ENCODE results near the gene FLT1. TPM values are rescaled to one million over a fixed set of nuclear protein-coding genes. Genes with fewer than 3 reads are reported as not detected.

The FLT1 gene
- total RNA-seq, 2 experiments from 2014 or later: 0.51 to 1.1 TPM

DNA sequence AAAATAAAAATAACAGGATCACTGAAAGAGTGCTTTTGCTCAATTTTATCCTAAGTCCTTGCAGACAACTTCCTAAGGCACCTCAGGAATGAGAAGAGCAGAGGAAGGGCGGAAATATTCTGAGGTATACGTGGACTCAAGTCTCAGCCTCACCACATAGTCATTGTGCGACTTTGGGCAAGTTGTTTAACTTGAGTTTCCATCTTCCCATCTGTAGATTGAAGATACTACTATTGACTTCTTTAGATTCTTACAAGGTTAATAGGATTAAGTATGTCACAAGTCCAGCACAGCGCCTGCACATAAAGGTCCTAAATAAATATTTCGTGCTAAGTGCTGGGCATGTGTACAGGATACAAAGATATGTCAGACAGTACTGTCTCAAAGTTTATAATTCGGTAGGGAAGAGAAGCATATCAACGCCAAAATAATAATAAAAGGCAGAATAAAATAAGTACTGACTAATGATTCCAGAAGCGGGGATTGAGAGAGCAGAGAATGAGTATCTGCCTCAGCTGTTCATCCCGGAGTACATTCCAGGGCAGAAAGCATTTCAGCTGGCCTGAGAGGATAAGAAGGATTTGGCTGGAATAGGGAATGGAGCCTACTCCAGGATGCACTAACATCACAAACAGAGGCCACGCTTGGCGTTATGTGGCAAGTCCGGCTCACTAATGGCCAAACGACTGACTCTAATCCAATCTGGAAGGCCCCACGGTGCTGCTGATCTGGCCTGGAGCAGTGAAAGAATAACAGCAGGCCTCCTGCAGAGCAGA is 139.7 kb downstream of the FLT1 start:
- H3K4me3 Mint-ChIP-seq: peak overlapping the region; percentile 81
- POLR2A ChIA-PET: no interaction called here
- H3K9me3 Mint-ChIP-seq: peaks cover 12% of the 10 kb centered on the region
- peaks cover 31% of the 10 kb centered on the region for H3K36me3 Mint-ChIP-seq
- H3K27ac Mint-ChIP-seq: peak overlapping the region; percentile 93
- DNase-seq: no peak
- peaks cover 46% of the 10 kb centered on the region for H3K4me1 Mint-ChIP-seq
- no peak for ATAC-seq (ENCODE audit: low read depth)
- peaks cover 3% of the 10 kb centered on the region for H3K27me3 Mint-ChIP-seq

DNA sequence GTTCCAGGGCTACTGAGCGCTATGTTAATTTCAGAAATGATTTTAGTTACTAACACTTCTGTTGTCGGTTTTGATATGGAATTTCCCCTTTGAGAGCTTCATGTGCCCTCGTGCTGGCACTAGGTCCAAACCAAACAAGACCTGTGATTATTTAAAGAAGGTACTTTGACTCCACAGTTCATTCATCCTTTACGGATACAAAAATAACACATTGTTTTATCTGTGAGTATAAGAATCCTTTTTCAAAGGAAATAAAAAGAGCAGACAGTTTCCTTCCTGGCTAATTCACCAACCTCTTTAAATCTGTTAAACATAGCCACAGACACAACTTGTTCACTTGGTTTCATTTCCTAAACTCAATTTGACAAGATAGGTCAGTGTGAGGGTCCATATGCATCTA is 141.2 kb downstream of the FLT1 start:
- DNase-seq (no peak), ATAC-seq (ENCODE audit: low read depth) (no peak)
- POLR2A ChIA-PET: no interaction called here
- Mint-ChIP-seq H3K4me3 (peak overlapping the region; percentile 39), H3K4me1 (peaks cover 45% of the 10 kb centered on the region), H3K36me3 (peaks cover 26% of the 10 kb centered on the region), H3K27me3 (peaks cover 11% of the 10 kb centered on the region), H3K27ac (peak overlapping the region; percentile 59), H3K9me3 (peaks cover 7% of the 10 kb centered on the region)

- Mint-ChIP-seq H3K9me3 (peaks cover 2% of the 10 kb centered on the region), H3K4me1 (peaks cover 24% of the 10 kb centered on the region), H3K27me3 (peaks cover 31% of the 10 kb centered on the region), H3K27ac (no peak overlapping the region), H3K4me3 (no peak overlapping the region), H3K36me3 (peaks cover 6% of the 10 kb centered on the region)
- POLR2A ChIA-PET: no interaction called here
- DNase-seq (no peak), ATAC-seq (ENCODE audit: low read depth) (no peak)
These were observed 144.8 kb downstream of the FLT1 start for GRCh38 chr13:28349907-28350654.

DNA sequence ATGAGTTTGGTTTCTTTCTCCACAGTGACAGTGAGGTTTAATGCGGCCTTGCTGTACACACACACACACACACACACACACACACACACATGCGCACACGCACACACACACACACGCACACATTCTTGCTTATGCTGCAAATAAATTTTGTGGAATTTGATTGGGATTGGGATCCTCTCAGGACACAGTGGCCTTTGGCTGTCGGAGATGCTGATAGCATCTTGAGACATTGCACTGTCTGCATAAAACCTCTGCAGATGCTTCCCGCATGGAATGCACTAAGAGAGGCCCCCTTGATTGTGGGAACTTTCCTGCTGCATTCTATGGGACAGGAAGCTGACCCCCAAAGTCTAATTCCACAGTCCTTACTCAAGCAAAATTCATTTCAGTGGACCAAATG is 145.6 kb downstream of the FLT1 start:
- H3K27me3 Mint-ChIP-seq: peaks cover 31% of the 10 kb centered on the region
- H3K4me1 Mint-ChIP-seq: peaks cover 18% of the 10 kb centered on the region
- POLR2A ChIA-PET: interaction anchor here (2.4 kb wide), 1 partner anchor 310 kb away, joined by 9 read pairs; the partner anchor contains the start of gene POMP

GRCh38 chr13:28347456-28348371 is 147.2 kb downstream of the FLT1 start:
- peak; percentile 50 for ATAC-seq (ENCODE audit: low read depth)
- H3K36me3 Mint-ChIP-seq: peaks cover 2% of the 10 kb centered on the region
- H3K4me3 Mint-ChIP-seq: no peak overlapping the region
- DNase-seq: no peak
- H3K9me3 Mint-ChIP-seq: no peaks in the 10 kb centered on the region
- H3K27me3 Mint-ChIP-seq: peaks cover 31% of the 10 kb centered on the region
- POLR2A ChIA-PET: interaction anchor here (2.4 kb wide), 1 partner anchor 311 kb away, joined by 9 read pairs; the partner anchor contains the start of gene POMP
- peaks cover 9% of the 10 kb centered on the region for H3K4me1 Mint-ChIP-seq
- H3K27ac Mint-ChIP-seq: no peak overlapping the region

More for the DNA sequence above, 145.6 kb downstream of the FLT1 start:
- Mint-ChIP-seq H3K4me3 (no peak overlapping the region), H3K9me3 (no peaks in the 10 kb centered on the region), H3K36me3 (peaks cover 2% of the 10 kb centered on the region), H3K27ac (no peak overlapping the region)
- DNase-seq (no peak), ATAC-seq (ENCODE audit: low read depth) (no peak)

- POLR2A ChIA-PET: no interaction called here
- Mint-ChIP-seq H3K36me3 (peaks cover 2% of the 10 kb centered on the region), H3K4me3 (no peak overlapping the region), H3K4me1 (peaks cover 9% of the 10 kb centered on the region), H3K9me3 (no peaks in the 10 kb centered on the region), H3K27ac (no peak overlapping the region), H3K27me3 (peaks cover 36% of the 10 kb centered on the region)
- ATAC-seq (ENCODE audit: low read depth): no peak
- DNase-seq: no peak
These were observed 148.8 kb downstream of the FLT1 start for GRCh38 chr13:28346154-28346553.

- H3K27me3 Mint-ChIP-seq: peaks cover 28% of the 10 kb centered on the region
- POLR2A ChIA-PET: no interaction called here
- DNase-seq: no peak
- H3K4me3 Mint-ChIP-seq: no peak overlapping the region
- H3K27ac Mint-ChIP-seq: no peak overlapping the region
- ATAC-seq (ENCODE audit: low read depth): no peak
- no peaks in the 10 kb centered on the region for H3K9me3 Mint-ChIP-seq
- no peaks in the 10 kb centered on the region for H3K36me3 Mint-ChIP-seq
- H3K4me1 Mint-ChIP-seq: peaks cover 9% of the 10 kb centered on the region
These were observed 150.8 kb downstream of the FLT1 start for GRCh38 chr13:28344163-28344562.

GRCh38 chr13:28342251-28342650 is 152.7 kb downstream of the FLT1 start:
- DNase-seq: no peak
- no peak for ATAC-seq (ENCODE audit: low read depth)
- Mint-ChIP-seq H3K36me3 (no peaks in the 10 kb centered on the region), H3K9me3 (no peaks in the 10 kb centered on the region), H3K4me3 (no peak overlapping the region), H3K27me3 (peaks cover 19% of the 10 kb centered on the region), H3K4me1 (no peaks in the 10 kb centered on the region), H3K27ac (no peak overlapping the region)
- POLR2A ChIA-PET: no interaction called here

GRCh38 chr13:28340272-28340793 is 154.6 kb downstream of the FLT1 start:
- no peaks in the 10 kb centered on the region for H3K4me1 Mint-ChIP-seq
- H3K9me3 Mint-ChIP-seq: no peaks in the 10 kb centered on the region
- ATAC-seq (ENCODE audit: low read depth) (no peak), DNase-seq (no peak)
- H3K4me3 Mint-ChIP-seq: no peak overlapping the region
- H3K27ac Mint-ChIP-seq: no peak overlapping the region
- H3K27me3 Mint-ChIP-seq: peaks cover 7% of the 10 kb centered on the region
- POLR2A ChIA-PET: no interaction called here
- H3K36me3 Mint-ChIP-seq: no peaks in the 10 kb centered on the region

DNA sequence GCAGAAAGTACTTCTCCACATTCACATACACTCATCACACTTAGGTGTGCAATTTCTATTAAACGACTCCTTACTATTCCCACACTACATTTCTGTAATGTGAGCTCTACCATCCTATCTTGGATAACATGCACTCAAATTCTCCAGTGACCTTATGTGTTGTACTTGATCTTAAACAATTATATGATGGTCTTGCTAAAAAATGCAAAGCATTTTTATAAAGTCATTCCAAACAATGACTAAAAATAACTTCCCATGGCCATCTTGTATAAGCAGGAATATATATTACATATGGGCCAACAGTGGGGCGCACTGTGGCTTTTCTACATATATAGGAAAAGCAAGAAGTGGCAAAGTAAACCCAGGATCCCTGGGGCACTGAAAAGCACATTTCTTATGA is 155.5 kb downstream of the FLT1 start:
- H3K4me3 Mint-ChIP-seq: no peak overlapping the region
- H3K36me3 Mint-ChIP-seq: no peaks in the 10 kb centered on the region

DNA sequence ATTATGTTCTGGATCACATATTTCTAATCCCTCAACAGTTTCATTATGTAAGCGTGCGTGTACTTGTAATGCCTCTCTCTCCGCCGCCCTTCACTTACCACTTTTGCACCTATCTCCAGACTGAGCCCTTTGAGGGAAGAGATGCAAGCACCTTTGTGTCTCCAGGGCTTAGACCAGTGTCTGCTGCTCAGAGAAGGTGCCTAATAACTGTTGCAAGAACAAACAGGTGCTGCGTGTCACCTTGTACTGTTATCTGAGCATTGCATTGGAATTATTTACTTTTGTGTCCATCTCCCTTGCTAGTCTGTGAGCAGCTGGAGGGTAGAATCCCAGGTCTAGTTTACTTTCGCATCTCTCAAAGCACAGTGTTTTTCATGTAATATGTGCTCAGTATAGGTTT is 156.2 kb downstream of the FLT1 start:
- no peaks in the 10 kb centered on the region for H3K4me1 Mint-ChIP-seq
- ATAC-seq (ENCODE audit: low read depth) (no peak), DNase-seq (no peak)
- no peak overlapping the region for H3K4me3 Mint-ChIP-seq
- H3K27ac Mint-ChIP-seq: no peak overlapping the region
- H3K36me3 Mint-ChIP-seq: no peaks in the 10 kb centered on the region
- POLR2A ChIA-PET: no interaction called here
- H3K27me3 Mint-ChIP-seq: peaks cover 7% of the 10 kb centered on the region
- H3K9me3 Mint-ChIP-seq: no peaks in the 10 kb centered on the region

More for the DNA sequence above, 155.5 kb downstream of the FLT1 start:
- Mint-ChIP-seq H3K27me3 (peaks cover 7% of the 10 kb centered on the region), H3K9me3 (no peaks in the 10 kb centered on the region), H3K4me1 (no peaks in the 10 kb centered on the region), H3K27ac (no peak overlapping the region)
- no peak for ATAC-seq (ENCODE audit: low read depth)
- POLR2A ChIA-PET: no interaction called here
- no peak for DNase-seq

DNA sequence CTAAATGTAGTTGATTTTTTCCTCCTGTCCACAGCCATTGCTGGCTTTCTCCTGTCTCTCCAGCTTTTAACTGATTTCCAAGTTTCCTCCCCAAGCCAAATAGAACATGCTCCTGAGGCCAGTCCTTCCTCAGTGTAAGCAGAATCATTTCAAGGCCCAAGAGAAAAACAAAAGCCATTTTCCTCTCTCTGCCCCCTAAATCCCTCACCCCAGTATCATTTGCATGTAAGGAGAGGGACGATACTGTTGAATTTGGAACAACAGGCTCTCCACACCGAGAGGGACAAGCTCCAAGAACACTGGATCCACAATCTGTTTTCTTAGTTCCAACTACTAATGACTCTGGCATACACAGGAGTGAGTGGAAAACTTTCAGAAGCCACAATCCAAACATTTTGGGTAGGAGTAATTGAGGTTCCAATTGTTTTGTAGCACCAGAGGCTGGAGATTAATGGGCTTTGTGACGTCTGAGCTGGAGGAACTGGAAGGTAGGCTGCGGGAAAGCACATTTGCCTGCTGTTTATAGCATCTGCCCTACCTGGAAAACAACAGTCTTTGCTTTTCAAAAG is 156.8 kb downstream of the FLT1 start:
- no peak for ATAC-seq (ENCODE audit: low read depth)
- Mint-ChIP-seq H3K27me3 (peaks cover 7% of the 10 kb centered on the region), H3K36me3 (no peaks in the 10 kb centered on the region), H3K27ac (no peak overlapping the region), H3K9me3 (no peaks in the 10 kb centered on the region), H3K4me3 (no peak overlapping the region), H3K4me1 (peaks cover 4% of the 10 kb centered on the region)
- DNase-seq: no peak
- POLR2A ChIA-PET: no interaction called here
